EL (cell line): ENCODE results near the gene QRSL1.
"Not testable (repeated sequence)": the region's sequence is repeated elsewhere in the genome, so short reads cannot be mapped to it uniquely, and the experiment has no call there.

ENCODE experiments used
- DNase-seq: peaks from one replicate; pipeline ENCODE4 v3.0.0-alpha.2; 2016

Gene QRSL1

DNA sequence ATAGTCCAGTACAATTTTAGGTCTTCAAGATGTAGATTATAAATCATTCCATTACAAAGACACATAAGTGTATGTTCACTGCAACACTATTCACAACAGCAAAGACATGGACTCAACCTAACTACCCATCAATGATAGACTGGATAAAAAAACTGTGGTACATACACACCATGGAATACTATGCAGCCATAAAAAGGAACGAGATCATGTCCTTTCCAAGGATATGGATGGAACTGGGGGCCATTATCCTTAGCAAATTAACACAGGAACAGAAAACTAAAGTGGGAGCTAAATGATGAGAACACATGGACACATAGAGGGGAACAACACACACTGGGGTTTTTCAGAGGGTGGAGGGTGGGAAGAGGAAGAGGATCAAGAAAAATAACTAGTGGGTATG is 6.3 kb upstream of the QRSL1 start:
- no peak for DNase-seq

GRCh38 chr6:106626485-106626884 is 2.9 kb upstream of the QRSL1 start:
- no peak for DNase-seq

GRCh38 chr6:106627760-106628159 is 1.6 kb upstream of the QRSL1 start:
- DNase-seq, result not testable (repeated sequence)

DNA sequence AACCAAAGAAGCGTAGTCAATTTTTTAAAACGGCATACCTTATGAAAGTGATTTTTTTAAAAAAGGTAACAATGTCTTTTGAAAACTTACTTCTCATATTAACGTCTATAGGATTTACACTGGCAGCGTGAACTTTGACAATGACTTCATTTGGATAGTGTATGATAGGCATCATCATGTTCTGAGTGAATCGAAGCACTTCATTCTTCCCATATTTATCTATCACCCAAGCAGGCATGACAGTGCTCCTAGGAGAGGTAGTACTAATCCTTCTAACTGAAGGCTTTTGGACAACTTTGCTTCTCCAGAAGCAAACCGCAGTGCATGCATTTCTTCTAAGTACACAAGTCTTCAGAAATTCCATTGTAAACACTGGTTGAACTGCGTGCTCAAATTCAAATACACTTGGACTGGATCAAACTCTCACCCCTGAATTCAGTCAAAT is 698 bp upstream of the QRSL1 start:
- peak; percentile 24 for DNase-seq

GRCh38 chr6:106629859-106630163 is 433 bp downstream of the QRSL1 start:
- DNase-seq, result no peak

- no peak for DNase-seq
These were observed 988 bp downstream of the QRSL1 start for GRCh38 chr6:106630366-106630765.

DNA sequence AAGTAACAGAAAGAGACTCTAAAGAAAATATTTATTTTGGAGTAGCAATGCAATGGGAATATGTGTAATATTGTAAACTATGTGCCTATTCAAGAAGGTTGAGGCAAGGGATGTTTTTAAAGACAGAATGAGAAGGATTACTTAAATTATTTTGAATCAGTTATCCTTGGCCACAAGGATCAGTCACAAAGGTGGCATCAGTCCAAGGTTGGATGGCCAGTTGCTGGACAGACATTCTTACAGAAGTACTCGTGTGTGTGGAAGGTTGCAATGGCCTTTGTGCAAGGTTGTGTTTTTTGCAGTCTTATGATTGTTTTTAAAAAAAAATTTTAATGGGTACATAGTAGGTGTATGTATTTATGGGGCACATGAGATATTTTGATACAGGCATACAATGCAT is 2.0 kb downstream of the QRSL1 start:
- DNase-seq, result peak; percentile 31

DNA sequence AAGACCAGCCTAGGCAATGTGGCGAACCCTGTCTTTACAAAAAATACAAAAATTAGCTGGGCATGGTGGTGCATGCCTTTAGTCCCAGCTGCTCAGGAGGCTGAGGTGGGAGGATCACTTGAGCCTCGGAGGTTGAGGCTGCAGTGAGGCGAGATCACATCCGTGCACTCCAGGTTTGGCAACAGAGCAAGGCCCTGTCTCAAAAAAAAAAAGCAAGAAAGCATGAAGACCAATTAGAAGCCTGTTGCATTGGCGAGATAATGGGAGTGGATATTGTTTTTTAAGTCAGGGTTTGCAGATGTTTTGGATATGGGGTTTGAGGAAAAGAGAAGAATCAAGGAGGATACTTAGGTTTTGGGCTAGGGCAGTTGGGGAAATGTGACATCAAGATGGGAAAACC is 5.2 kb downstream of the QRSL1 start:
- no peak for DNase-seq

DNA sequence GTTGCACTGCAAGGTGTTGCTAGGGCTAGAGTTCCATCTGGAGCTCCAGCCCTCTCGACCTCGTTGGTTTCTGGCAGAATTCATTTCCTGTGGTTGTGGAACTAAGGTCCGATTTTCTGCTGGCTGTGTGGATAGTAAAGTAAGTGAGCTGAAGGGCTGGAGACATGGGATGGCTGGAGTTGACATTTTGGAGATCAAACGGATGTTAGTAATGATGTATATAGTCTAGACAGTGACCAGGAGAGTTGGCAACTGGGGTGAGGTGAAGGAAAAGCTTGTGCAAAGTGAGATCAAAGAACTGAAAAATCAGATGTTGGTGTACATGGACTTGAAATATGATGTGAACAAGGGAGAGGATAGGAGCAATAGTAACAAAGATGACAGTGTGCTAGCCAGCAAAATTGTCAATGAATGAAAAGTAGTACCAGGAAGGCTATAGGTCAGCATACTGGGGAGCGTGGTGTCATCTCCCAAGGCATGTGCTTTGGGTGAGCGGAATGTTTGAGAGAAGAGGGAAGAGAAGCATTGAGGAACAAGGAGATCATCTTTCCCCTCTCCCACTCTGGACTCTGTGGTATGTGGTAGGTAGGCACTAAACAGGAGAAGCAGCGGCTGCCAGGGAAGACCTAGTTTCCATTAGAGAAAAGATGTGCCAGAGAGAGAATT is 7.8 kb downstream of the QRSL1 start:
- no peak for DNase-seq

- no peak for DNase-seq
These were observed 8.5 kb downstream of the QRSL1 start for GRCh38 chr6:106637717-106638341.

GRCh38 chr6:106639812-106640211 is 10.4 kb downstream of the QRSL1 start:
- no peak for DNase-seq

- DNase-seq, result no peak
These were observed 13.1 kb downstream of the QRSL1 start for GRCh38 chr6:106642476-106642875.

GRCh38 chr6:106643061-106643460 is 13.7 kb downstream of the QRSL1 start:
- peak; percentile 29 for DNase-seq

GRCh38 chr6:106648651-106649308 is 19.4 kb downstream of the QRSL1 start:
- no peak for DNase-seq

GRCh38 chr6:106658469-106658868 is 29.1 kb downstream of the QRSL1 start:
- no peak for DNase-seq

DNA sequence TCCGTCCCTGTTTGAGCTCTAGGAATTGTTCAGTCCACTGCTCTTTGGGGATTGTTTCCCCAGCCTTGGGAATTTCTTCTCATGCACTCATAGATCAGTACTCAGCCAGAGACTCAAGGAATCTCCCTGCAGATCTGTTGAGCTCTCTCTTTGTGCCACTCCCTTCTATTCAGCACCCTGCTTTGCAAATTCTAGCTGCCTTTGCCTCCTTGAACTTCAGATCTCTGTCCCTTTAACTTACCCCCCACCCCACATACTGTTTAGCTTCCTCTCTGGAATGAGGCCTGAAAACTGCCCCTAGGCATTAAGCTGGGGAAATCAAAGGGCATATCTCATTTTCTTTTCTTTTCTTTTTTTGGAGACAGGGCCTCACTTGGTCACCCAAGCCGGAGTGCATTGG is 30.5 kb downstream of the QRSL1 start:
- no peak for DNase-seq

DNA sequence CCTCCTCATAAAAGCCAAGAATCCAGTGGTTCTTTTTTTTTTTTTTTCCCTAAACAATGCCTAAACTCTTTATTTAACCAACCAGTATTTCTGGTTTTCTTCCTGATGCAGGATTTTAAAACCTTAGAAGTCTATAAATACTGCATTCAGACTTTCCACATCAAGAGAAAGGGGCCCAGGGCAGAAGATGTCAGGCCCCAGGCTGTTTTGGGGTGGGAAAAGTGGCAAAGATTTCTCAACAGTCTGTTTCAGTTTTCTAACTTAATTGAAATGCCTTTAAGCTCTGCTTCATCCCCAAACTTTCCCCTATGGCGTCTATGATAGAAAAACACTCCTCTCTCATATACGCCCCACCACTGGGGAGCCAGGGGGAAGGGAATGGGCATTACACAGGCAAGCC is 33.1 kb downstream of the QRSL1 start:
- DNase-seq, result no peak

DNA sequence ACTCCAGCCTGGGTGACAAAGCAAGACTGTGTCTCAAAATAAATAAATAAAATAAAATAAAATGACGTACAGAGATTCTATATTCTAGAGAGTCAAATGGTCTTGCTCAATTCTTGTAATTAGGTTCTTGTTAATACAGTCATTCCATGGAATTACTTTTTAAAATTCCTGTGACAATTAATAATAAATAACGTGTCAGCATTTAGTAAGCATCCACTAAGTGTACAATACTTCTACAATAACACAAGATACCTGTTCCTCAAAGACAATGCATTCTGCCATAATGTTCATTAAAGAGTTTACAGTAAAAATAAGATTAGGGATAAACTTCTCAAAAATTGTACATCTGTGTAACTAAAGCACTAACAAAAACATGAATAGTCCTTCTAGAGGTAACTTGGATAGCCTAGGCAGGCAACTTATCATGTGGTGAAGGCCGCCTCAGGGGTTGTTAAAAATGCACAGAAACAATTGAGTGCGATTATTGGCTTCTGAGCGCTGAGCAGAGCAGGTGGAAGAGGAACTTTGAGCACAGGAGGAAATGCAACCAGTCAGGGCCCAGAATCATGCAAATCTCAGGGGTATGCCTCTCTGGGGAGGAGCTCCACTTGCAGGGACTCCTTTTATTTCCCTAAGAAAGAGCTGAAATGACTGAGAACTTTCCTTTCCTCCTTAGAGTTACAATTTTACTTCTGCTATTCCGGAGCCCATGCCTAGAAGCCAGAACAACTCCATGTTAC is 37.1 kb downstream of the QRSL1 start:
- DNase-seq, result no peak

GRCh38 chr6:106667022-106667402 is 37.6 kb downstream of the QRSL1 start:
- DNase-seq, result no peak

DNA sequence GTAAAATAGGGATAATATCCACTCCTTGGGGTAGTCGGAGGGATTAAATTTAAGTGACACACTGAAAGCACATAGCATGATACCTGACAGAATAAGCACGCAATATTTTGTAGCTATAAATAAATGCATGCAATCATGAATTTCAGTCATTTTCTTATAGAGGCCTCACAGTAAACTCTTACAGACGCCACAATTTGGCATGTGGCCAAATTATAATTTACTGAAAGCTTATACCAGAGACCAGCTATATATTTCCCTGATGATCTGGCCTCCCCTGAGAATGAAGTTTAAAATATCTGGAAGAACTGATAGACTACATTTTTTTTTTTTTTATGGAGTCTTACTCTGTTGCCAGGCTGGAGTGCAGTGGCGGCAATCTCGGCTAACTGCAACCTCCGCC is 40.9 kb downstream of the QRSL1 start:
- no peak for DNase-seq

DNA sequence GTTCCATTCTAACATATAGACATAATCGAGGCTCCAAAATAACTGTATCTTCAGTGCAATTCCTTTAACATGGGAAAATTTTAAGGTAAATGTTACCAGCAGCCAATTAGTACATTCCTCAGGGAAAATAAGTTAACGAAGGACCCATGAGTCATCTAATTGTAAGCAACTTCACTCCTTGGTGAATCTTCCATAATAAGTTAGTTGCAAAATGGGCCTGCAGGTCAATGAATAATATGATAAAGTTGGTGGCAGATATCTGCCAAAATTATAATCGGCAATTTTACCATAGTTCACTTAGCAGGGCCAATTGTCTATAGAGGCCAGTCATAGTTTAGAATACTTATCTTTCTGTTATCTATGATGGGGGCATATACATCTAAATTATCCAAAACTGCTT is 42.3 kb downstream of the QRSL1 start:
- no peak for DNase-seq

DNA sequence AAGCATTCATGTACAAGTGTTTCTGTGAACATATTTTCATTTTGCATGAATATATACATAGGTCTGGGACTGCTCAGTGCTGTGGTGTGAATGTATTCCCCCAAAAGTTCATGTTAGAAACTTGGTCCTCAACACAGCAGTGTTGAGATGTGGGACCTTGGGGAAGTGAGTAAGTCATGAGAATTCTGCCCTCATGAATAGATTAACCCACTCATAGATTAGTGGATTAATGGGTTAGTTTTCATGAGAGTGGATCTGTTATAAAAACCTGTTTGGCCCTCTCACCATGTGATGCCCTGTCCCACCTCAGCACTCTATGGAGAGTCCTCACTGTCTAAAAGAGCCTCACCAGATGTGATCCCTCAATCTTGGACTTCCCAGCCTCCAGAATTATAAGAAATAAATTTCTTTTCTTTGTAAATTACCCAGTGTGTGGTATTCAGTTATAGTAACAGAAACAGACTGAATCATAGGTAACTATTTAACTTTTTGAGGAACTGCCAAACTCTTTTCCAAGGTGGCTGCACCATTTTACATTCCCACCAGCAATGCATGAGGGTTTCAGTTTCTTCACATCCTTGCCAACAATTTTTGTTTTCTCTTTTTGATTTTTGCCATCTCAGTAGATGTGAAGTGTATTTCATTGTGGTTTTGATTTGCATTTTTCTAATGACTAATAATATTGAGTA is 45.3 kb downstream of the QRSL1 start:
- no peak for DNase-seq

DNA sequence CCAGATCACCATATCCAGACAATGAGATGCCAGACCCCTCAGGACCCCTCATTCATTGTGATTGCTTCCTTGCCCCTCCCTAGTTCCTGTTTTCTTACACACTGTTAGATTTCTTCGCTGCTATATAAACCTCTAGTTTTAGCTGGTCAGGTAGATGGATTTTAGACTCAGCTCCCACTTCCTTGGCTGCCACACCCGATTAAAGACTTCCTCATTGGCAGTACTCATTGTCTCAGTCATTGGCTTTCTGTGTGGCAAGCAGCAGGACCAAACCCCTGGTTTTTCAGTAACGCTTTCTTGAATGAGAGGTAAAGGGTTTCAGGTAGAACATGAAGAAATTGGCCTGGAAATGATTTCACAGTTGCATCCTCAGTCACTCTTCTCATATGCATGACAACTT is 47.9 kb downstream of the QRSL1 start:
- no peak for DNase-seq
